ENCODE results near the gene PTPRT.

Gene PTPRT

GRCh38 chr20:43057317-43057716 is 132.4 kb downstream of the PTPRT start:
- Histone ChIP-seq H3K79me2 (ENCODE audit: control insufficient read depth, insufficient read depth, low read length, unreplicated experiment) (no peaks in the 10 kb centered on the region), H3K27me3 (ENCODE audit: insufficient read depth, low read length) (no peaks in the 10 kb centered on the region), H3K36me3 (ENCODE audit: insufficient read depth, low read length) (no peaks in the 10 kb centered on the region), H3K4me1 (ENCODE audit: control insufficient read depth, insufficient read depth, low read length, unreplicated experiment) (no peaks in the 10 kb centered on the region), H3K27ac (ENCODE audit: low read depth, low read length) (no peak overlapping the region), H3K4me3 (ENCODE audit: low read depth, low read length) (no peak overlapping the region), H2AFZ (ENCODE audit: low read length, unreplicated experiment) (no peak overlapping the region)

DNA sequence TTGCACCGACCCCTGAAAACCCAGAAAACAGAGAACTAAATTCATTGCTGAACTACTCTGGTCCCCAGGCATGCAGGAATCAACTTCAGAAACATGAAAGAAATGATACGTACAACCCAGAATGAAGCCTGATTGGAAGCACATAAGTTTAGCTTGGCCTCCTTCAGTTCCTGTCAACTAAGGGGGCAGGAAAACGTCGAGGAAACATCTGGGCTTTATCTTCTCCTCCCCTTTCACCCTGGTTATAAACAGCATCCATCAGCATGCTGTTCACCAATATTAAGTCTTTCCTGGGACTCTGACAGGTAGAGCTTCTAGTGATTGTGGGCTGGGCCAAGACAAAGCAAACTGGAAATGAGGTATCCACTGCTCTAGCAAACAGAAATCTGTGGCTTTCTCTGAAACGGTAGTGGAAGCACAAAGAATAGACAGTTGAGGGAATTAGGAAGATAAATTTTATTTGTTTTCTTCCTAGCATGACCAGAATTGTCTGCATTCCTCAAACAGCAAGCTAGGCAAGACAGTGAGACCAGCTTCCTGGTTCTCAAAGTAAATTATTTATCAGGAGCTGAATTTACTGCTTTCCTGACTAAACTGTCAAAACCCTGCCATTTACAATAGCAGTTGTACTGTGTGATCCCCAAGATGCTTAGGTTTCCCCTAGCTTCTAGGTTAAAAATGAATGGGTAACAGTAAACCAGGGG is 134.4 kb downstream of the PTPRT start:
- H3K79me2 ChIP-seq (ENCODE audit: control insufficient read depth, insufficient read depth, low read length, unreplicated experiment) = no peaks in the 10 kb centered on the region
- H3K27me3 ChIP-seq (ENCODE audit: insufficient read depth, low read length) = no peaks in the 10 kb centered on the region
- H3K4me3 ChIP-seq (ENCODE audit: low read depth, low read length) = no peak overlapping the region
- no peaks in the 10 kb centered on the region for H3K4me1 ChIP-seq (ENCODE audit: control insufficient read depth, insufficient read depth, low read length, unreplicated experiment)
- no peak overlapping the region for H3K27ac ChIP-seq (ENCODE audit: low read depth, low read length)
- H2AFZ ChIP-seq (ENCODE audit: low read length, unreplicated experiment) = no peak overlapping the region
- H3K36me3 ChIP-seq (ENCODE audit: insufficient read depth, low read length) = no peaks in the 10 kb centered on the region

DNA sequence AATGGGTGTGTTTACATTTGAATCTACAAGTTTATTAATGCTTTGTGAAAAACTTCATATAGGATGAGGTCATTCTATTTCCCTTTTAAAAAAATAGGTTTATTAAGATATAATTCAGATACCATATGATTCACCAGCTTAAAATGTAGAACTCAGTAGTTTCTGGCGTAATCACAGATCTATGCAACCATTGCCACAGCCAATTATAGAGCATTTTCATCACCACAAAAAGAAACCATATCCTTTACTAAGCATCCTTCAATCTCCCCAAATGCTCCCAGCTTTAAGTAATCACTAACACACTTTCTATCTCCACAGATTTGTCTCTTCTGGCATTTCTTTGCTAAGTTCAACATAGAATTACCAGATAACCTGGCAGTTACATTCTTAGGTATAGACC is 137.2 kb downstream of the PTPRT start:
- Histone ChIP-seq H3K27me3 (ENCODE audit: insufficient read depth, low read length) (no peaks in the 10 kb centered on the region), H3K4me1 (ENCODE audit: control insufficient read depth, insufficient read depth, low read length, unreplicated experiment) (no peaks in the 10 kb centered on the region), H2AFZ (ENCODE audit: low read length, unreplicated experiment) (no peak overlapping the region), H3K4me3 (ENCODE audit: low read depth, low read length) (no peak overlapping the region), H3K27ac (ENCODE audit: low read depth, low read length) (no peak overlapping the region), H3K79me2 (ENCODE audit: control insufficient read depth, insufficient read depth, low read length, unreplicated experiment) (no peaks in the 10 kb centered on the region), H3K36me3 (ENCODE audit: insufficient read depth, low read length) (no peaks in the 10 kb centered on the region)

GRCh38 chr20:43046966-43047365 is 142.7 kb downstream of the PTPRT start:
- Histone ChIP-seq H3K27ac (ENCODE audit: low read depth, low read length) (no peak overlapping the region), H3K4me3 (ENCODE audit: low read depth, low read length) (no peak overlapping the region), H2AFZ (ENCODE audit: low read length, unreplicated experiment) (no peak overlapping the region), H3K27me3 (ENCODE audit: insufficient read depth, low read length) (no peaks in the 10 kb centered on the region), H3K79me2 (ENCODE audit: control insufficient read depth, insufficient read depth, low read length, unreplicated experiment) (no peaks in the 10 kb centered on the region), H3K4me1 (ENCODE audit: control insufficient read depth, insufficient read depth, low read length, unreplicated experiment) (no peaks in the 10 kb centered on the region), H3K36me3 (ENCODE audit: insufficient read depth, low read length) (no peaks in the 10 kb centered on the region)

DNA sequence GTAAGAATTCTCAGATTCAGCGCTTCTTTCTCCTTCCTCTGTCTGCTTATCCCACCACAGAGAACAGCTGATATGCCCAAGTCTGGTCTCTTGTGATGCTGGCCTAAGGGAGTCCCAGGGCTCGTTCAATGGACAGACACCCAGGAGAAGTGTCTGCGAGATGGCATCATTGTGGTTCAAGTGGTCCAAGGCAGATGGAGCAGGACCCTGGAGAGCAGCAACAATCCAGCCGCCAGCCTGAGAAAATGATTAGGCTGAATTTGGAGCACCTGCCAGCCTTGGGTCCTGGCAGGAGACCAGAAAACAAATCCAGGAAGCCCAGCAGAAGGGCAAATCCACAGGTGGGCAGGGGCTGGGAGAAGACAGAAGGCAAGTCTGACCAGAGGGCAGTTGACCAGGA is 145.8 kb downstream of the PTPRT start:
- H3K4me3 ChIP-seq (ENCODE audit: low read depth, low read length) = no peak overlapping the region
- no peaks in the 10 kb centered on the region for H3K36me3 ChIP-seq (ENCODE audit: insufficient read depth, low read length)

DNA sequence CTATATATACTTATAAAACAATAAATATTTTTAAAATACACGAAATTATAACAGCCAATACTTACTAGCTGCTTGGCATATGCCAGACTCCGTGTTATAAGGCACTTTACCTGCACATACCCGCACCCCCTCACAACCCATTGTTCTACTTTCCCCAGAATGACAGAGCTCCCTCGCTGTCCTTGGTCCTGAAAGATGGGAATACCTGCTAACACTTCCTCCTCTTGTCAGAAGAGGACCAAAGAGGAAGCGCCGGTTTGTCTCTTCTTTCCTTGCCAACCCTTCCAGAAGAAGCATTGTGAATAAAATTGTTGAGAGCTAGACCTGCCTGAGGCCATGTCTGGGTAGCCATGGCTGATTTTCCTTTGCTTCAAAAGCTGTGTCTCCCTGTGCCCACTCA is 149.3 kb downstream of the PTPRT start:
- no peak overlapping the region for H3K4me3 ChIP-seq (ENCODE audit: low read depth, low read length)
- H3K79me2 ChIP-seq (ENCODE audit: control insufficient read depth, insufficient read depth, low read length, unreplicated experiment) = no peaks in the 10 kb centered on the region
- H2AFZ ChIP-seq (ENCODE audit: low read length, unreplicated experiment) = no peak overlapping the region
- H3K27ac ChIP-seq (ENCODE audit: low read depth, low read length) = no peak overlapping the region
- no peaks in the 10 kb centered on the region for H3K36me3 ChIP-seq (ENCODE audit: insufficient read depth, low read length)
- no peaks in the 10 kb centered on the region for H3K4me1 ChIP-seq (ENCODE audit: control insufficient read depth, insufficient read depth, low read length, unreplicated experiment)
- H3K27me3 ChIP-seq (ENCODE audit: insufficient read depth, low read length) = no peaks in the 10 kb centered on the region

More for the DNA sequence above, 145.8 kb downstream of the PTPRT start:
- no peaks in the 10 kb centered on the region for H3K79me2 ChIP-seq (ENCODE audit: control insufficient read depth, insufficient read depth, low read length, unreplicated experiment)
- no peaks in the 10 kb centered on the region for H3K27me3 ChIP-seq (ENCODE audit: insufficient read depth, low read length)
- no peak overlapping the region for H2AFZ ChIP-seq (ENCODE audit: low read length, unreplicated experiment)
- no peaks in the 10 kb centered on the region for H3K4me1 ChIP-seq (ENCODE audit: control insufficient read depth, insufficient read depth, low read length, unreplicated experiment)
- H3K27ac ChIP-seq (ENCODE audit: low read depth, low read length) = no peak overlapping the region

DNA sequence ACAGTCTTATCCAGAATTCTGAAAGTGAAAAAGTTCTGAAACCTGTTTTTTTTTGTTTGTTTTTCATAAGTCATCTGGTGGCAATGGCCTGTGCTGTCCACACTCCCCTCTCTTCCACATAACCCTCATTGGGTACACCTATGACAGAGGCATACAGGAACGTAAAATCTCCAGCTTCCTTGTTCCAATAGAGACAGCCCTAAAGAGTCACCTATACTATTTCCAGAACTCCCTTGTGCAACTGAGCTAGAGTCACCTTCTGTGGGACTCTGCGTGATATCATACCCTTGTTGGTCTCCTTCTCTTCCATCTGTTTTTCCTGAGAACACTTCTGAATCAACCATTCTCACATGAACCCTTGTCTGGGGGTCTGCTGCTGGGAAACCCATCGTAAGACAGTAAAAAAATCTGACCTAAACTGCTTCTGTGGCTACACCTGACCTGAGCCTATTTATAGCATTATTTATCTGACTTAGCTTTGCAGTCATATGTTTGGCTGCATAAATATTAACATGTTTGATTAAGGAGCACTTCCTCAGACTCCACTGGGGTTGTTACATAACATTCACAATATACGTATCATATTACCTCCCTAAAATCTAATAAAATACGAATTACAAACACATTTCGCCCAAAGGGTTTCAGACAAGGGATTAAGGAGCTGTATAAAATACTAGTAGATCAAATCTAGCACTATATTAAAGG is 151.9 kb downstream of the PTPRT start:
- H3K79me2 ChIP-seq (ENCODE audit: control insufficient read depth, insufficient read depth, low read length, unreplicated experiment) = no peaks in the 10 kb centered on the region
- no peak overlapping the region for H3K4me3 ChIP-seq (ENCODE audit: low read depth, low read length)
- H3K27ac ChIP-seq (ENCODE audit: low read depth, low read length) = no peak overlapping the region
- no peaks in the 10 kb centered on the region for H3K4me1 ChIP-seq (ENCODE audit: control insufficient read depth, insufficient read depth, low read length, unreplicated experiment)
- H2AFZ ChIP-seq (ENCODE audit: low read length, unreplicated experiment) = no peak overlapping the region
- no peaks in the 10 kb centered on the region for H3K27me3 ChIP-seq (ENCODE audit: insufficient read depth, low read length)
- no peaks in the 10 kb centered on the region for H3K36me3 ChIP-seq (ENCODE audit: insufficient read depth, low read length)

- H3K4me3 ChIP-seq (ENCODE audit: low read depth, low read length) = no peak overlapping the region
- no peaks in the 10 kb centered on the region for H3K27me3 ChIP-seq (ENCODE audit: insufficient read depth, low read length)
- no peaks in the 10 kb centered on the region for H3K79me2 ChIP-seq (ENCODE audit: control insufficient read depth, insufficient read depth, low read length, unreplicated experiment)
- H2AFZ ChIP-seq (ENCODE audit: low read length, unreplicated experiment) = no peak overlapping the region
- H3K4me1 ChIP-seq (ENCODE audit: control insufficient read depth, insufficient read depth, low read length, unreplicated experiment) = no peaks in the 10 kb centered on the region
- no peak overlapping the region for H3K27ac ChIP-seq (ENCODE audit: low read depth, low read length)
- H3K36me3 ChIP-seq (ENCODE audit: insufficient read depth, low read length) = no peaks in the 10 kb centered on the region
These were observed 154.6 kb downstream of the PTPRT start for GRCh38 chr20:43034981-43035724.

- Histone ChIP-seq H3K4me1 (ENCODE audit: control insufficient read depth, insufficient read depth, low read length, unreplicated experiment) (no peaks in the 10 kb centered on the region), H3K27ac (ENCODE audit: low read depth, low read length) (no peak overlapping the region), H3K27me3 (ENCODE audit: insufficient read depth, low read length) (no peaks in the 10 kb centered on the region), H2AFZ (ENCODE audit: low read length, unreplicated experiment) (no peak overlapping the region), H3K36me3 (ENCODE audit: insufficient read depth, low read length) (no peaks in the 10 kb centered on the region), H3K79me2 (ENCODE audit: control insufficient read depth, insufficient read depth, low read length, unreplicated experiment) (no peaks in the 10 kb centered on the region), H3K4me3 (ENCODE audit: low read depth, low read length) (no peak overlapping the region)
These were observed 157.2 kb downstream of the PTPRT start for GRCh38 chr20:43032459-43032858.

DNA sequence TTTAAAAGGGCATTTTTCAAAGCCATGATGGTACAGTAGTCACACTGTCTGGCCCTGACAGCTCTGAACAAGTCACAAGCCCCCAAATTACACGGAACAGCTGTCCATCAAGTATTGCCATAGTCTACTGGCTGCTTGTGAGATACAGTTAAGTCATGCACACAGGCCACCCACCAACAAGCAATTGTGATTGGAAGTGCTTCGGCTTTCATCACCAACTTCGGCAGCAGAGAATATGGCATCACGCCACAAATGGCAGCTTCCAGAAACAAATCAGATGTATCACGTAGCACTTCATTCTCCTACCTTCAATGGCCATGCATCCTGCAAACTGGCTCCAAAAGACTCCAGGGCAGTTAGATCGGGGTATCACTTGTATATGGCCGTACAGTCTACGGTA is 160.5 kb downstream of the PTPRT start:
- Histone ChIP-seq H3K4me3 (ENCODE audit: low read depth, low read length) (no peak overlapping the region), H3K27me3 (ENCODE audit: insufficient read depth, low read length) (no peaks in the 10 kb centered on the region), H3K4me1 (ENCODE audit: control insufficient read depth, insufficient read depth, low read length, unreplicated experiment) (no peaks in the 10 kb centered on the region), H3K36me3 (ENCODE audit: insufficient read depth, low read length) (no peaks in the 10 kb centered on the region), H3K79me2 (ENCODE audit: control insufficient read depth, insufficient read depth, low read length, unreplicated experiment) (no peaks in the 10 kb centered on the region), H3K27ac (ENCODE audit: low read depth, low read length) (no peak overlapping the region), H2AFZ (ENCODE audit: low read length, unreplicated experiment) (no peak overlapping the region)
